Measurements from ENCODE around the gene ENGASE. TPM values are rescaled to one million over a fixed set of nuclear protein-coding genes. Genes with fewer than 3 reads are reported as not detected.

ENGASE gene
- total and polyA plus RNA-seq, 2 experiments from 2014 or later: 9.0 to 27.1 TPM

DNA sequence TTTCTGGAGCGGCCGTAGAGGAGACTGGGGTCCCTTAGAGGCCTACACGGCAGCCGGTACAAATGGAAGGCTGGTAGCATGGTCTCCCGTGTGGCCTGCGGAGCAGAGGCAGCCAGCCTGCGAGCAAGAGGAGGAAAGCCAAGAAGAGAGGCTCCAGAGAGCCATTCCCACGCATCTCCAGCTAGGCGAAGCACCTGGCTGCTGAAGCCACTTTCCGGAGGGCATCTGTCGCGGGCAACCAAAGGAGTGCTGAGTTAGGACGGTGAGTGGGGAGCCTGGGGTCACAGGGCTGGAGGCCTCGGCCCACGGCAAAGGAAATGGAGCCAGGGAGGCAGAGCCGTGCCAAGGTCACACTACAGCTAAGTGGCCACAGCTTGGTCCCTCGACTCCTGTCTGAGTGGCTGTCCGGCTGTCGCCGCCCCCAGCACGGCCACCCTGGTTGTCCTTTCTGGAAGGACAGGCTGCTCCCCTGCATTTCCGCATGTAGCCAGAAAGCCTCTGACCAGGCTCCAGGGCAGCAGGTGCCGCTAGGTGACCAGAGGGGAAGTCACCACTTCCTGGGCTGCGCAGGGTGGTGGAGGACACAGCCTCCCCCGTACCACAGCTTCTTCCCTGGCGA is 33.7 kb downstream of the ENGASE start:
- no peaks in the 10 kb centered on the region for H3K36me3 Mint-ChIP-seq (ENCODE audit: low read depth)
- Histone ChIP-seq H4K20me1 (replicated peaks; ENCODE audit: insufficient read depth) (no peaks in the 10 kb centered on the region), H2AFZ (no peak overlapping the region), H3K79me2 (replicated peaks; ENCODE audit: insufficient read depth) (no peaks in the 10 kb centered on the region), H3K4me1 (ENCODE audit: insufficient read depth) (no peaks in the 10 kb centered on the region), H3K4me2 (no peak overlapping the region), H3F3A (replicated peaks; ENCODE audit: low read depth) (no peaks in the 10 kb centered on the region), H3K27ac (ENCODE audit: low read depth) (no peak overlapping the region), H3K36me3 (ENCODE audit: insufficient read depth) (no peaks in the 10 kb centered on the region), H3K9me2 (ENCODE audit: insufficient read depth) (no peaks in the 10 kb centered on the region), H3K27me3 (ENCODE audit: insufficient read depth) (no peaks in the 10 kb centered on the region), H3K4me3 (no peak overlapping the region)
- no peak for DNase-seq (ENCODE audit: low spot score)
- H3K4me3 Mint-ChIP-seq: no peak overlapping the region
- H3K4me1 Mint-ChIP-seq: peaks cover 3% of the 10 kb centered on the region; the same call in 1 of the 3 replicates
- no peak for ATAC-seq
- peaks cover 13% of the 10 kb centered on the region for H3K27me3 Mint-ChIP-seq (ENCODE audit: insufficient read depth, low read depth, poor library complexity)
- no peaks in the 10 kb centered on the region for H3K9me3 Mint-ChIP-seq
- H3K27ac Mint-ChIP-seq: no peak overlapping the region
- TF ChIP-seq, protein P1, sequence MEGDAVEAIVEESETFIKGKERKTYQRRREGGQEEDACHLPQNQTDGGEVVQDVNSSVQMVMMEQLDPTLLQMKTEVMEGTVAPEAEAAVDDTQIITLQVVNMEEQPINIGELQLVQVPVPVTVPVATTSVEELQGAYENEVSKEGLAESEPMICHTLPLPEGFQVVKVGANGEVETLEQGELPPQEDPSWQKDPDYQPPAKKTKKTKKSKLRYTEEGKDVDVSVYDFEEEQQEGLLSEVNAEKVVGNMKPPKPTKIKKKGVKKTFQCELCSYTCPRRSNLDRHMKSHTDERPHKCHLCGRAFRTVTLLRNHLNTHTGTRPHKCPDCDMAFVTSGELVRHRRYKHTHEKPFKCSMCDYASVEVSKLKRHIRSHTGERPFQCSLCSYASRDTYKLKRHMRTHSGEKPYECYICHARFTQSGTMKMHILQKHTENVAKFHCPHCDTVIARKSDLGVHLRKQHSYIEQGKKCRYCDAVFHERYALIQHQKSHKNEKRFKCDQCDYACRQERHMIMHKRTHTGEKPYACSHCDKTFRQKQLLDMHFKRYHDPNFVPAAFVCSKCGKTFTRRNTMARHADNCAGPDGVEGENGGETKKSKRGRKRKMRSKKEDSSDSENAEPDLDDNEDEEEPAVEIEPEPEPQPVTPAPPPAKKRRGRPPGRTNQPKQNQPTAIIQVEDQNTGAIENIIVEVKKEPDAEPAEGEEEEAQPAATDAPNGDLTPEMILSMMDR (conservative IDR thresholded peaks at IDR 0.05; ENCODE audit: low read depth in 2 of 2): no peak
- TF ChIP-seq EZH2phosphoT487 (IDR thresholded peaks at IDR 0.05; ENCODE audit: unreplicated experiment) (no peak), ETS1 (IDR thresholded peaks at IDR 0.05) (no peak), CREB1 (CRISPR knock-in tag; IDR thresholded peaks at IDR 0.05; ENCODE audit: low read depth) (no peak), NANOG (IDR thresholded peaks at IDR 0.05; ENCODE audit: borderline replicate concordance) (no peak), POLR2AphosphoS5 (IDR thresholded peaks at IDR 0.05; ENCODE audit: low read depth) (no peak), EZH2 (IDR thresholded peaks at IDR 0.05; ENCODE audit: low read depth, unreplicated experiment) (no peak), ZNF114 (CRISPR knock-in tag; IDR thresholded peaks at IDR 0.05) (no peak), ZNF331 (CRISPR knock-in tag; IDR thresholded peaks at IDR 0.05; ENCODE audit: low read depth) (no peak), JUNB (IDR thresholded peaks at IDR 0.05; ENCODE audit: unreplicated experiment) (no peak), STAT1 (IDR thresholded peaks at IDR 0.05; ENCODE audit: unreplicated experiment) (no peak)
- TF ChIP-seq, protein P2, sequence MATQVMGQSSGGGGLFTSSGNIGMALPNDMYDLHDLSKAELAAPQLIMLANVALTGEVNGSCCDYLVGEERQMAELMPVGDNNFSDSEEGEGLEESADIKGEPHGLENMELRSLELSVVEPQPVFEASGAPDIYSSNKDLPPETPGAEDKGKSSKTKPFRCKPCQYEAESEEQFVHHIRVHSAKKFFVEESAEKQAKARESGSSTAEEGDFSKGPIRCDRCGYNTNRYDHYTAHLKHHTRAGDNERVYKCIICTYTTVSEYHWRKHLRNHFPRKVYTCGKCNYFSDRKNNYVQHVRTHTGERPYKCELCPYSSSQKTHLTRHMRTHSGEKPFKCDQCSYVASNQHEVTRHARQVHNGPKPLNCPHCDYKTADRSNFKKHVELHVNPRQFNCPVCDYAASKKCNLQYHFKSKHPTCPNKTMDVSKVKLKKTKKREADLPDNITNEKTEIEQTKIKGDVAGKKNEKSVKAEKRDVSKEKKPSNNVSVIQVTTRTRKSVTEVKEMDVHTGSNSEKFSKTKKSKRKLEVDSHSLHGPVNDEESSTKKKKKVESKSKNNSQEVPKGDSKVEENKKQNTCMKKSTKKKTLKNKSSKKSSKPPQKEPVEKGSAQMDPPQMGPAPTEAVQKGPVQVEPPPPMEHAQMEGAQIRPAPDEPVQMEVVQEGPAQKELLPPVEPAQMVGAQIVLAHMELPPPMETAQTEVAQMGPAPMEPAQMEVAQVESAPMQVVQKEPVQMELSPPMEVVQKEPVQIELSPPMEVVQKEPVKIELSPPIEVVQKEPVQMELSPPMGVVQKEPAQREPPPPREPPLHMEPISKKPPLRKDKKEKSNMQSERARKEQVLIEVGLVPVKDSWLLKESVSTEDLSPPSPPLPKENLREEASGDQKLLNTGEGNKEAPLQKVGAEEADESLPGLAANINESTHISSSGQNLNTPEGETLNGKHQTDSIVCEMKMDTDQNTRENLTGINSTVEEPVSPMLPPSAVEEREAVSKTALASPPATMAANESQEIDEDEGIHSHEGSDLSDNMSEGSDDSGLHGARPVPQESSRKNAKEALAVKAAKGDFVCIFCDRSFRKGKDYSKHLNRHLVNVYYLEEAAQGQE (IDR thresholded peaks at IDR 0.05; ENCODE audit: unreplicated experiment): no peak
- TF ChIP-seq, protein P3, sequence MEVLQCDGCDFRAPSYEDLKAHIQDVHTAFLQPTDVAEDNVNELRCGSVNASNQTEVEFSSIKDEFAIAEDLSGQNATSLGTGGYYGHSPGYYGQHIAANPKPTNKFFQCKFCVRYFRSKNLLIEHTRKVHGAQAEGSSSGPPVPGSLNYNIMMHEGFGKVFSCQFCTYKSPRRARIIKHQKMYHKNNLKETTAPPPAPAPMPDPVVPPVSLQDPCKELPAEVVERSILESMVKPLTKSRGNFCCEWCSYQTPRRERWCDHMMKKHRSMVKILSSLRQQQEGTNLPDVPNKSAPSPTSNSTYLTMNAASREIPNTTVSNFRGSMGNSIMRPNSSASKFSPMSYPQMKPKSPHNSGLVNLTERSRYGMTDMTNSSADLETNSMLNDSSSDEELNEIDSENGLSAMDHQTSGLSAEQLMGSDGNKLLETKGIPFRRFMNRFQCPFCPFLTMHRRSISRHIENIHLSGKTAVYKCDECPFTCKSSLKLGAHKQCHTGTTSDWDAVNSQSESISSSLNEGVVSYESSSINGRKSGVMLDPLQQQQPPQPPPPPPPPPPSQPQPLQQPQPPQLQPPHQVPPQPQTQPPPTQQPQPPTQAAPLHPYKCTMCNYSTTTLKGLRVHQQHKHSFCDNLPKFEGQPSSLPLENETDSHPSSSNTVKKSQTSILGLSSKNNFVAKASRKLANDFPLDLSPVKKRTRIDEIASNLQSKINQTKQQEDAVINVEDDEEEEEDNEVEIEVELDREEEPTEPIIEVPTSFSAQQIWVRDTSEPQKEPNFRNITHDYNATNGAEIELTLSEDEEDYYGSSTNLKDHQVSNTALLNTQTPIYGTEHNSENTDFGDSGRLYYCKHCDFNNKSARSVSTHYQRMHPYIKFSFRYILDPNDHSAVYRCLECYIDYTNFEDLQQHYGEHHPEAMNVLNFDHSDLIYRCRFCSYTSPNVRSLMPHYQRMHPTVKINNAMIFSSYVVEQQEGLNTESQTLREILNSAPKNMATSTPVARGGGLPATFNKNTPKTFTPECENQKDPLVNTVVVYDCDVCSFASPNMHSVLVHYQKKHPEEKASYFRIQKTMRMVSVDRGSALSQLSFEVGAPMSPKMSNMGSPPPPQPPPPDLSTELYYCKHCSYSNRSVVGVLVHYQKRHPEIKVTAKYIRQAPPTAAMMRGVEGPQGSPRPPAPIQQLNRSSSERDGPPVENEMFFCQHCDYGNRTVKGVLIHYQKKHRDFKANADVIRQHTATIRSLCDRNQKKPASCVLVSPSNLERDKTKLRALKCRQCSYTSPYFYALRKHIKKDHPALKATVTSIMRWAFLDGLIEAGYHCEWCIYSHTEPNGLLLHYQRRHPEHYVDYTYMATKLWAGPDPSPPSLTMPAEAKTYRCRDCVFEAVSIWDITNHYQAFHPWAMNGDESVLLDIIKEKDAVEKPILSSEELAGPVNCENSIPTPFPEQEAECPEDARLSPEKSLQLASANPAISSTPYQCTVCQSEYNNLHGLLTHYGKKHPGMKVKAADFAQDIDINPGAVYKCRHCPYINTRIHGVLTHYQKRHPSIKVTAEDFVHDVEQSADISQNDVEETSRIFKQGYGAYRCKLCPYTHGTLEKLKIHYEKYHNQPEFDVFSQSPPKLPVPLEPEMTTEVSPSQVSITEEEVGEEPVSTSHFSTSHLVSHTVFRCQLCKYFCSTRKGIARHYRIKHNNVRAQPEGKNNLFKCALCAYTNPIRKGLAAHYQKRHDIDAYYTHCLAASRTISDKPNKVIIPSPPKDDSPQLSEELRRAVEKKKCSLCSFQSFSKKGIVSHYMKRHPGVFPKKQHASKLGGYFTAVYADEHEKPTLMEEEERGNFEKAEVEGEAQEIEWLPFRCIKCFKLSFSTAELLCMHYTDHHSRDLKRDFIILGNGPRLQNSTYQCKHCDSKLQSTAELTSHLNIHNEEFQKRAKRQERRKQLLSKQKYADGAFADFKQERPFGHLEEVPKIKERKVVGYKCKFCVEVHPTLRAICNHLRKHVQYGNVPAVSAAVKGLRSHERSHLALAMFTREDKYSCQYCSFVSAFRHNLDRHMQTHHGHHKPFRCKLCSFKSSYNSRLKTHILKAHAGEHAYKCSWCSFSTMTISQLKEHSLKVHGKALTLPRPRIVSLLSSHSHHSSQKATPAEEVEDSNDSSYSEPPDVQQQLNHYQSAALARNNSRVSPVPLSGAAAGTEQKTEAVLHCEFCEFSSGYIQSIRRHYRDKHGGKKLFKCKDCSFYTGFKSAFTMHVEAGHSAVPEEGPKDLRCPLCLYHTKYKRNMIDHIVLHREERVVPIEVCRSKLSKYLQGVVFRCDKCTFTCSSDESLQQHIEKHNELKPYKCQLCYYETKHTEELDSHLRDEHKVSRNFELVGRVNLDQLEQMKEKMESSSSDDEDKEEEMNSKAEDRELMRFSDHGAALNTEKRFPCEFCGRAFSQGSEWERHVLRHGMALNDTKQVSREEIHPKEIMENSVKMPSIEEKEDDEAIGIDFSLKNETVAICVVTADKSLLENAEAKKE (CRISPR knock-in tag; IDR thresholded peaks at IDR 0.05): no peak

All from GM23338 (cell line).